ENCODE data around the gene COL18A1. TPM values are rescaled to one million over a fixed set of nuclear protein-coding genes. Genes with fewer than 3 reads are reported as not detected.

COL18A1 gene
- total and polyA plus RNA-seq, 2 of the 8 experiments (the other 6 are each of a cell fraction or from before 2014, with no cell fraction given): 145 to 201 TPM

DNA sequence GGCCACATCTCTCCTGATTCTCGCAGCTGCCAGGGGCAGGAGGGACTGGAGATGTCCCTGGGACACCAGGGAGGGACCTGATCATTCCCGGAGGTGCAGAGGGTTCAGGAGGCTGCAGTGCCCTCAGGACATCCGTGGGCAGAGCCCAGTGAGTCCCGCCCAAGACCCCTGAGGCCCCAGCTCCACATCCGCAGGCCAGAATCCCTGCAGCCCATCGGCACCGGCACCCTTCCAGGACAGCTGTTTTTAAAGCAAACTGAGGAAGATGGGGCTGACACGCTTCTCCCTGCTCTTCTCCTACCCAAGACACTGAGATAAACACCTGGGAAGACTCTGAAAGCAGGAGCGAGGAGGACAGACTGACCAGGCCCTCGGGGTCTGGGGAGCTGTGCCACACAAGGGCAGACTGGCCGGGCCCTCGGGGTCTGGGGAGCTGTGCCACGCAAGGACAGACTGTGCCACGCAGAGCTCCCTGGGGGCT, 111.7 kb downstream of the COL18A1 start:
- Histone ChIP-seq H3K9me3 (ENCODE audit: insufficient read depth in 2 of 2, low read depth in 1 of 2, low read length in 1 of 2) (peaks cover 0 to 22% of the 10 kb centered on the region in 2 experiments), H4K8ac (ENCODE audit: extremely low read depth, insufficient read depth, low read length) (no peak overlapping the region), H3K23ac (ENCODE audit: insufficient read length) (no peak overlapping the region), H3K56ac (replicated peaks; ENCODE audit: insufficient read length, low read depth, low read length) (no peak overlapping the region), H3K4me3 (ENCODE audit: extremely low read depth in 1 of 4, insufficient read depth in 2 of 4, low read depth in 3 of 4, low read length in 4 of 4) (no peak overlapping the region), H2BK120ac (replicated peaks; ENCODE audit: low read depth, low read length) (no peak overlapping the region), H3K18ac (ENCODE audit: extremely low read depth, low read length) (no peak overlapping the region), H4K91ac (replicated peaks; ENCODE audit: insufficient read length, low read length) (no peak overlapping the region), H3K23me2 (ENCODE audit: low read depth, low read length) (no peaks in the 10 kb centered on the region; the same call in 1 of the 2 replicates), H3K14ac (ENCODE audit: insufficient read length) (no peak overlapping the region), H3K4me1 (replicated peaks in 1 of 4; ENCODE audit: control insufficient read depth in 3 of 4, insufficient read depth in 4 of 4, low read length in 3 of 4) (no peaks in the 10 kb centered on the region), H2BK20ac (ENCODE audit: low read length) (no peak overlapping the region), H2BK15ac (ENCODE audit: low read length) (no peak overlapping the region), H2AK5ac (ENCODE audit: low read depth, low read length) (no peak overlapping the region), H3K79me1 (ENCODE audit: low read depth, low read length) (no peaks in the 10 kb centered on the region), H3K36me3 (ENCODE audit: control insufficient read depth in 2 of 4, insufficient read depth in 4 of 4, low read length in 3 of 4) (peaks cover 0 to 35% (median 18%) of the 10 kb centered on the region in 4 experiments; a peak in 6 of 8 replicates), H4K20me1 (replicated peaks in 1 of 2; ENCODE audit: control insufficient read depth in 1 of 2, insufficient read depth in 2 of 2, low read length in 2 of 2) (peaks cover 8 to 23% of the 10 kb centered on the region in 2 experiments), H3K4ac (replicated peaks; ENCODE audit: insufficient read length, low read depth, low read length) (no peak overlapping the region), H3K27me3 (replicated peaks in 1 of 4; ENCODE audit: control insufficient read depth in 3 of 4, extremely low read depth in 1 of 4, insufficient read depth in 3 of 4, low read length in 3 of 4) (no peaks in the 10 kb centered on the region), H3K4me2 (ENCODE audit: insufficient read depth in 1 of 2, low read depth in 2 of 2, low read length in 2 of 2) (no peak overlapping the region), H3K9ac (replicated peaks in 1 of 4; ENCODE audit: extremely low read depth in 1 of 4, low read depth in 3 of 4, low read length in 3 of 4) (no peak overlapping the region), H3K27ac (ENCODE audit: low read depth, low read length) (no peak overlapping the region), H2AFZ (ENCODE audit: low read length) (no peak overlapping the region), H2BK12ac (ENCODE audit: low read depth, low read length) (no peak overlapping the region), H3K79me2 (ENCODE audit: control insufficient read depth in 1 of 2, insufficient read depth in 2 of 2, low read length in 2 of 2) (no peaks in the 10 kb centered on the region), H4K5ac (ENCODE audit: insufficient read length, low read depth, low read length) (no peak overlapping the region), H2BK5ac (ENCODE audit: low read depth, low read length) (0 out of 2 replicates have a peak overlapping the region, but pooled peaks have one; percentile 30)
- TF ChIP-seq JUND (IDR thresholded peaks at IDR 0.05; ENCODE audit: low read length): no peak
- TF ChIP-seq PHF8 (conservative IDR thresholded peaks at IDR 0.05; ENCODE audit: low read depth, low read length): no peak
- no peak for TF ChIP-seq MAFK (IDR thresholded peaks at IDR 0.05; ENCODE audit: low read depth, low read length)
- no peak for TF ChIP-seq CBX5 (IDR thresholded peaks at IDR 0.05; ENCODE audit: low read depth, low read length)
- no peak for TF ChIP-seq CREB1 (IDR thresholded peaks at IDR 0.05)
- no peak for TF ChIP-seq FOSL1 (IDR thresholded peaks at IDR 0.05; ENCODE audit: insufficient read depth, low read depth, low read length)
- no peak for TF ChIP-seq TCF12 (IDR thresholded peaks at IDR 0.05; ENCODE audit: low read depth, low read length)
- TF ChIP-seq NANOG (IDR thresholded peaks at IDR 0.05; ENCODE audit: insufficient read depth, low read depth, low read length, poor library complexity, severe bottlenecking): no peak
- no peak for TF ChIP-seq JUN (IDR thresholded peaks at IDR 0.05; ENCODE audit: low read depth, low read length)
- TF ChIP-seq SIN3A (conservative IDR thresholded peaks at IDR 0.05 in 1 of 2, IDR thresholded peaks at IDR 0.05 in 1 of 2; ENCODE audit: low read depth in 1 of 2, low read length in 2 of 2): no peak
- POLR2A ChIA-PET (ENCODE audit: partially characterized antibody): interaction anchor here (0.7 to 2.5 kb wide), 4 partner anchors 12 to 34 kb away, joined by 3 to 11 read pairs (median 4); no protein-coding TSS in a partner anchor
- 86% methylated on average over 14 of the region's 14 CpGs; no CpG with 5 or more reads in 1 of the 2 experiments for WGBS, 2 experiments (ENCODE audit: extremely low coverage in 1 of 2, insufficient coverage in 1 of 2, insufficient read length in 1 of 2, insufficient replicate concordance in 2 of 2, low coverage in 1 of 2, low lambda C conversion rate in 2 of 2, missing lambda C conversion rate in 1 of 2)
- no peak for FAIRE-seq
- CTCF ChIA-PET (ENCODE audit: partially characterized antibody): interaction anchor here (0.9 to 1.2 kb wide), 4 partner anchors 9 to 227 kb away, joined by 3 to 4 read pairs (median 3); no protein-coding TSS in a partner anchor
- no peak for DNase-seq (ENCODE audit: low read depth in 1 of 2, low spot score in 2 of 2)

Data from H1 (cell line).